DOHH2 (cell line): ENCODE results near the gene GUCY1A1.

Experiments used
- CTCF ChIP-seq: fragments of 200-600 bp; sonication (generic); IDR thresholded peaks from one replicate; pipeline ENCODE4 v1.5.1; 2014; ENCODE audit warnings: antibody characterized with exemption, mild to moderate bottlenecking, low read depth, low read length; ENCODE audit not compliant: poor library complexity, severe bottlenecking
- EZH2phosphoT487 ChIP-seq: fragments of 200-600 bp; sonication (generic); IDR thresholded peaks from 2 replicates; pipeline ENCODE4 v1.6.1; 2017; ENCODE audit warnings: borderline replicate concordance, mild to moderate bottlenecking, antibody characterized with exemption, low read length, moderate library complexity, mixed read lengths

GRCh38 chr4:155659176-155659575 lies 7.5 kb upstream of the GUCY1A1 start:
- TF ChIP-seq CTCF (no peak), EZH2phosphoT487 (no peak)
